ENCODE data around the gene SLC13A2. TPM values are rescaled to one million over a fixed set of nuclear protein-coding genes. Genes with fewer than 3 reads are reported as not detected.

The SLC13A2 gene
- total RNA-seq, 1 experiment from 2014 or later: not detected

DNA sequence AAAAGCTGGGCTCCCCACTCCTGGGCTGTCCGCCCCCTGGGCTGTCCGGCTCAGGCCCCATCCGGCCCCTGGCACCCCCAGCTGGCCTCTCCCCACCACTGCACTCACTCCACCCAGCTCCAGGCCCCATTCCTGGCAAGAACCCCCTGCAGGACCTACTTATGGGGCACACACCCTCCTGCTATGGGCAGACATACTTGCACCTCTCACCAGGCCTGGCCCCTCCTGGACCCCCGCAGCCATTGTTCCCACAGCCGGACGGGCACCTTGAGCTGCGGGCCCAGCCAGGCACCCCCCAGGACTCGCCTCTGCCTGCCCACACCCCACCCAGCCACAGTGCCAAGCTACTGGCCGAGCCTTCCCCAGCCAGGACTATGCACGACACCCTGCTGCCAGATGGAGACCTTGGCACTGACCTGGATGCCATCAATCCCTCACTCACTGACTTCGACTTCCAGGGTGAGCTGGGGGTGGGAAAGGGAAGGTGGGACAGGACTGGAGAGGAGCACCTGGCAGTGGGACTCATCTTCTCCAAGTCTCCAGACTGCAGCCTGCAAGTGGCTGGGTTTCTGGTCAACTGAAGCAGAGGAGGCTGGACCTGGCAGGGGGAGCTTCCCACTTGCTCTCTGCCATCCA is 61.4 kb downstream of the SLC13A2 start:
- ChIA-PET POLR2A (interaction anchor here (0.5 to 0.7 kb wide), 3 partner anchors 40 to 278 kb away, joined by 5 to 12 read pairs (median 6); partner anchors contain the start of gene SARM1), CTCF (no interaction called here)
- Histone ChIP-seq H3K9me3 (ENCODE audit: control insufficient read depth, insufficient read depth, low read depth, low read length) (no peaks in the 10 kb centered on the region), H3K27me3 (ENCODE audit: control insufficient read depth, insufficient read depth, low read length) (no peaks in the 10 kb centered on the region; the same call in 1 of the 2 replicates), H3K4me1 (ENCODE audit: control insufficient read depth, insufficient read depth, low read length) (no peaks in the 10 kb centered on the region), H3K4me3 (ENCODE audit: low read depth in 2 of 2, low read length in 2 of 2) (no peak overlapping the region), H3K36me3 (ENCODE audit: control insufficient read depth, insufficient read depth, low read length) (no peaks in the 10 kb centered on the region), H3K27ac (ENCODE audit: low read length) (no peak overlapping the region)
- ATAC-seq (no peak), DNase-seq (ENCODE audit: low read depth, low spot score) (no peak)
- intact Hi-C loops (cut with micrococcal nuclease; ENCODE audit: unreplicated experiment) (no loop called here), in situ Hi-C loops (cut with HindIII; ENCODE audit: low pct_unique_long_range_greater_than_20kb, low sequenced_read_pairs) (no loop called here)
- no TSS peak for BruUV-seq (replicated peaks)
- TF ChIP-seq, protein P1, sequence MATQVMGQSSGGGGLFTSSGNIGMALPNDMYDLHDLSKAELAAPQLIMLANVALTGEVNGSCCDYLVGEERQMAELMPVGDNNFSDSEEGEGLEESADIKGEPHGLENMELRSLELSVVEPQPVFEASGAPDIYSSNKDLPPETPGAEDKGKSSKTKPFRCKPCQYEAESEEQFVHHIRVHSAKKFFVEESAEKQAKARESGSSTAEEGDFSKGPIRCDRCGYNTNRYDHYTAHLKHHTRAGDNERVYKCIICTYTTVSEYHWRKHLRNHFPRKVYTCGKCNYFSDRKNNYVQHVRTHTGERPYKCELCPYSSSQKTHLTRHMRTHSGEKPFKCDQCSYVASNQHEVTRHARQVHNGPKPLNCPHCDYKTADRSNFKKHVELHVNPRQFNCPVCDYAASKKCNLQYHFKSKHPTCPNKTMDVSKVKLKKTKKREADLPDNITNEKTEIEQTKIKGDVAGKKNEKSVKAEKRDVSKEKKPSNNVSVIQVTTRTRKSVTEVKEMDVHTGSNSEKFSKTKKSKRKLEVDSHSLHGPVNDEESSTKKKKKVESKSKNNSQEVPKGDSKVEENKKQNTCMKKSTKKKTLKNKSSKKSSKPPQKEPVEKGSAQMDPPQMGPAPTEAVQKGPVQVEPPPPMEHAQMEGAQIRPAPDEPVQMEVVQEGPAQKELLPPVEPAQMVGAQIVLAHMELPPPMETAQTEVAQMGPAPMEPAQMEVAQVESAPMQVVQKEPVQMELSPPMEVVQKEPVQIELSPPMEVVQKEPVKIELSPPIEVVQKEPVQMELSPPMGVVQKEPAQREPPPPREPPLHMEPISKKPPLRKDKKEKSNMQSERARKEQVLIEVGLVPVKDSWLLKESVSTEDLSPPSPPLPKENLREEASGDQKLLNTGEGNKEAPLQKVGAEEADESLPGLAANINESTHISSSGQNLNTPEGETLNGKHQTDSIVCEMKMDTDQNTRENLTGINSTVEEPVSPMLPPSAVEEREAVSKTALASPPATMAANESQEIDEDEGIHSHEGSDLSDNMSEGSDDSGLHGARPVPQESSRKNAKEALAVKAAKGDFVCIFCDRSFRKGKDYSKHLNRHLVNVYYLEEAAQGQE (IDR thresholded peaks at IDR 0.05; ENCODE audit: insufficient read depth in 1 of 2, low read depth in 2 of 2, low read length in 1 of 2): no peak
- TF ChIP-seq TCF7L2 (IDR thresholded peaks at IDR 0.05; ENCODE audit: low read depth, low read length) (no peak), POLR2AphosphoS5 (IDR thresholded peaks at IDR 0.05; ENCODE audit: low read depth, low read length) (no peak), SIN3A (IDR thresholded peaks at IDR 0.05; ENCODE audit: borderline replicate concordance, insufficient read depth, low read depth, low read length) (no peak)
- TF ChIP-seq, protein P2, sequence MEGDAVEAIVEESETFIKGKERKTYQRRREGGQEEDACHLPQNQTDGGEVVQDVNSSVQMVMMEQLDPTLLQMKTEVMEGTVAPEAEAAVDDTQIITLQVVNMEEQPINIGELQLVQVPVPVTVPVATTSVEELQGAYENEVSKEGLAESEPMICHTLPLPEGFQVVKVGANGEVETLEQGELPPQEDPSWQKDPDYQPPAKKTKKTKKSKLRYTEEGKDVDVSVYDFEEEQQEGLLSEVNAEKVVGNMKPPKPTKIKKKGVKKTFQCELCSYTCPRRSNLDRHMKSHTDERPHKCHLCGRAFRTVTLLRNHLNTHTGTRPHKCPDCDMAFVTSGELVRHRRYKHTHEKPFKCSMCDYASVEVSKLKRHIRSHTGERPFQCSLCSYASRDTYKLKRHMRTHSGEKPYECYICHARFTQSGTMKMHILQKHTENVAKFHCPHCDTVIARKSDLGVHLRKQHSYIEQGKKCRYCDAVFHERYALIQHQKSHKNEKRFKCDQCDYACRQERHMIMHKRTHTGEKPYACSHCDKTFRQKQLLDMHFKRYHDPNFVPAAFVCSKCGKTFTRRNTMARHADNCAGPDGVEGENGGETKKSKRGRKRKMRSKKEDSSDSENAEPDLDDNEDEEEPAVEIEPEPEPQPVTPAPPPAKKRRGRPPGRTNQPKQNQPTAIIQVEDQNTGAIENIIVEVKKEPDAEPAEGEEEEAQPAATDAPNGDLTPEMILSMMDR (IDR thresholded peaks at IDR 0.05): no peak

DNA sequence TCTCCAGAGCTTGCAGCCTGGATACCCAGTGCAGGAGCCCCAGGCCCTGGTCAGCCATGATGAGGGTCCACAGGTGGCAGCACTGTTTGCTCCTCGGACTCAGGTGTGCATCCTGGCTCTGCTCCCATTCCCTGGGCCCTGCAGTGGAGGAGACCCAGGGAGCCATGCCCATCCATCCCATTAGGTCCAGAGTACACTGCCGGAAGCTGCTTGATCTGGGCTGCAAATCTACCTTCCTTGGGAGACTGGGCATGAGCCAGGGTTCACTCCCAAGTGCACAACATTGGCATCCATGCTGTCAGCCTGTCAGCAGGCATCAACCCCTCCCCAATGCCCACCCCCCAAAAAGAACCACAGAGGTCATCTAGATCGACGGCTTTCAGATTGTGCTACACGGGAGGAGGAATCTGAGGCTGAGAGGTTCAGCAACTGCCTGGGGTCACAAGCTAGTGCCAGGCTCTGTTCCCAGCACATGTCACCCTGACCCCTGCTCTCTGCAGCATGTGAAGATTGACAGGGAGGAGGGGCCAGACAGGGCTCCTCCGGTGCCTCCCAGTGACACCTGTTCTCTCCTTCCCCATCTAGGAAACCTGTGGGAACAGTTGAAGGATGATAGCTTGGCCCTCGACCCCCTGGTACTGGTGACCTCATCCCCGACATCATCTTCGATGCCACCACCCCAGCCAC is 63.2 kb downstream of the SLC13A2 start:
- ATAC-seq (no peak), DNase-seq (ENCODE audit: low read depth, low spot score) (no peak)
- Histone ChIP-seq H3K36me3 (ENCODE audit: control insufficient read depth, insufficient read depth, low read length) (no peaks in the 10 kb centered on the region), H3K4me3 (ENCODE audit: low read depth in 2 of 2, low read length in 2 of 2) (no peak overlapping the region), H3K9me3 (ENCODE audit: control insufficient read depth, insufficient read depth, low read depth, low read length) (no peaks in the 10 kb centered on the region), H3K27me3 (ENCODE audit: control insufficient read depth, insufficient read depth, low read length) (no peaks in the 10 kb centered on the region), H3K27ac (ENCODE audit: low read length) (no peak overlapping the region), H3K4me1 (ENCODE audit: control insufficient read depth, insufficient read depth, low read length) (no peaks in the 10 kb centered on the region)
- BruUV-seq (replicated peaks): no TSS peak
- ChIA-PET CTCF (interaction anchor here (0.6 kb wide), 2 partner anchors 10 to 214 kb away, joined by 3 to 5 read pairs; no protein-coding TSS in a partner anchor), POLR2A (interaction anchor here (0.6 kb wide), 1 partner anchor 38 kb away, joined by 9 read pairs; no protein-coding TSS in a partner anchor)
- TF ChIP-seq, protein P2 (IDR thresholded peaks at IDR 0.05): no peak
- TF ChIP-seq POLR2AphosphoS5 (IDR thresholded peaks at IDR 0.05; ENCODE audit: low read depth, low read length) (no peak), TCF7L2 (IDR thresholded peaks at IDR 0.05; ENCODE audit: low read depth, low read length) (no peak), SIN3A (IDR thresholded peaks at IDR 0.05; ENCODE audit: borderline replicate concordance, insufficient read depth, low read depth, low read length) (no peak)
- TF ChIP-seq, protein P1 (IDR thresholded peaks at IDR 0.05; ENCODE audit: insufficient read depth in 1 of 2, low read depth in 2 of 2, low read length in 1 of 2): no peak
- intact Hi-C loops (cut with micrococcal nuclease; ENCODE audit: unreplicated experiment): no loop called here
- in situ Hi-C loops (cut with HindIII; ENCODE audit: low pct_unique_long_range_greater_than_20kb, low sequenced_read_pairs): no loop called here
